ENCODE measurements around the gene KIF19. TPM values are rescaled to one million over a fixed set of nuclear protein-coding genes. Genes with fewer than 3 reads are reported as not detected.

The KIF19 gene
- total RNA-seq, 1 experiment from 2014 or later, result 0.15 TPM

GRCh38 chr17:74339537-74340195 is 13.6 kb downstream of the KIF19 start:
- Histone ChIP-seq H4K20me1 (ENCODE audit: insufficient read depth) (no peaks in the 10 kb centered on the region), H3K27ac (ENCODE audit: low read depth, low read length) (no peak overlapping the region), H3K4me1 (ENCODE audit: control insufficient read depth in 1 of 2, insufficient read depth in 2 of 2, low read length in 2 of 2) (no peaks in the 10 kb centered on the region), H3K79me2 (ENCODE audit: insufficient read depth, low read length) (no peaks in the 10 kb centered on the region), H3K4me2 (ENCODE audit: low read length) (no peak overlapping the region), H3K9ac (ENCODE audit: low read length) (no peak overlapping the region), H3K9me2 (ENCODE audit: insufficient read depth) (no peaks in the 10 kb centered on the region), H3K9me3 (ENCODE audit: control insufficient read depth in 1 of 2, insufficient read depth in 1 of 2, low read depth in 1 of 2, low read length in 2 of 2) (no peaks in the 10 kb centered on the region), H2AFZ (ENCODE audit: low read depth, low read length, poor library complexity, severe bottlenecking) (no peak overlapping the region), H3K4me3 (replicated peaks in 1 of 2; ENCODE audit: low read depth in 1 of 2, low read length in 2 of 2) (no peak overlapping the region), H3K36me3 (ENCODE audit: control insufficient read depth in 1 of 2, insufficient read depth in 2 of 2, low read length in 2 of 2) (no peaks in the 10 kb centered on the region), H3K27me3 (ENCODE audit: insufficient read depth, low read length) (no peaks in the 10 kb centered on the region; the same call in 1 of the 2 replicates)
- ATAC-seq (no peak), DNase-seq (ENCODE audit: low read depth, low spot score) (no peak)
- RAD21 ChIA-PET (ENCODE audit: low non-redundant PET in 1 of 2, low total read pairs in 2 of 2, uncharacterized antibody in 2 of 2, unreplicated experiment in 2 of 2), result no interaction called here
- POLR2A ChIA-PET, result no interaction called here
- CTCF ChIA-PET, result no interaction called here
- no peak for TF ChIP-seq SIN3A (IDR thresholded peaks at IDR 0.05; ENCODE audit: low read depth)
- no peak for TF ChIP-seq EZH2phosphoT487 (IDR thresholded peaks at IDR 0.05; ENCODE audit: borderline replicate concordance)
- TF ChIP-seq ZFX (IDR thresholded peaks at IDR 0.05), result no peak
- no peak for TF ChIP-seq RAD21 (IDR thresholded peaks at IDR 0.05; ENCODE audit: low read depth)
- no peak for TF ChIP-seq ATF3 (IDR thresholded peaks at IDR 0.05)
- no peak for TF ChIP-seq CTCF (IDR thresholded peaks at IDR 0.05 in 2 of 3, conservative IDR thresholded peaks at IDR 0.05 in 1 of 3; ENCODE audit: borderline replicate concordance in 1 of 3, insufficient read depth in 1 of 3, low read depth in 2 of 3, low read length in 2 of 3)
- no peak for TF ChIP-seq EZH2 (IDR thresholded peaks at IDR 0.05)
- TF ChIP-seq JUND (IDR thresholded peaks at IDR 0.05), result no peak
- no peak for TF ChIP-seq ZNF274 (IDR thresholded peaks at IDR 0.05; ENCODE audit: low read depth, low read length)
- no peak for TF ChIP-seq POLR2AphosphoS5 (IDR thresholded peaks at IDR 0.05; ENCODE audit: low read depth, low read length)
- TF ChIP-seq CBX3 (IDR thresholded peaks at IDR 0.05; ENCODE audit: low read depth), result no peak
- TF ChIP-seq EGR1 (IDR thresholded peaks at IDR 0.05; ENCODE audit: low read depth), result no peak
- no peak for TF ChIP-seq SRF (IDR thresholded peaks at IDR 0.05; ENCODE audit: low read depth)
- TF ChIP-seq YY1 (IDR thresholded peaks at IDR 0.05; ENCODE audit: extremely low read depth, insufficient replicate concordance, low read depth, low read length), result no peak
- TF ChIP-seq FOSL1 (IDR thresholded peaks at IDR 0.05; ENCODE audit: low read depth), result no peak
- no peak for TF ChIP-seq POLR2A (IDR thresholded peaks at IDR 0.05; ENCODE audit: borderline replicate concordance, extremely low read depth, insufficient read depth, insufficient read length)
- BruUV-seq (replicated peaks), result no TSS peak
- intact Hi-C loops (cut with micrococcal nuclease), result no loop called here
